OCI-LY3 (cell line): Measurements from ENCODE around the gene ZNF497.

Experiments used
- CTCF ChIP-seq: fragments of 200-600, 300-600 bp; sonication (generic); IDR thresholded peaks from 2 replicates; pipeline ENCODE4 v1.5.1; 2014; ENCODE audit warnings: antibody characterized with exemption, low read length, low read depth
- EZH2phosphoT487 ChIP-seq: fragments of 200-600 bp; shearing (Covaris generic); IDR thresholded peaks from 2 replicates; pipeline ENCODE4 v1.6.1; 2018; ENCODE audit warnings: antibody characterized with exemption, mixed run types, low read depth

GRCh38 chr19:58305065-58305931, 57.3 kb downstream of the ZNF497 start, which contains the start of gene ERVK3-1:
- no peak for TF ChIP-seq CTCF
- TF ChIP-seq EZH2phosphoT487 = no peak
